ENCODE results near the gene RDH8.

The RDH8 gene

GRCh38 chr19:10033614-10034013 is 20.3 kb downstream of the RDH8 start:
- TF ChIP-seq CTCF (IDR thresholded peaks at IDR 0.05; ENCODE audit: low read depth, low read length): no peak
- no peak for DNase-seq (ENCODE audit: low read depth in 2 of 2)
- no peak overlapping the region for H3K4me3 ChIP-seq (replicated peaks in 1 of 2; ENCODE audit: low read depth in 2 of 2, low read length in 2 of 2)

- TF ChIP-seq CTCF (IDR thresholded peaks at IDR 0.05; ENCODE audit: low read depth, low read length): no peak
- DNase-seq (ENCODE audit: low read depth in 2 of 2): peak in 1 of 2 donors; percentile 10
- no peak overlapping the region for H3K4me3 ChIP-seq (replicated peaks in 1 of 2; ENCODE audit: low read depth in 2 of 2, low read length in 2 of 2)
Observed at GRCh38 chr19:10036601-10037071, 23.4 kb downstream of the RDH8 start.

- no peak for TF ChIP-seq CTCF (IDR thresholded peaks at IDR 0.05; ENCODE audit: low read depth, low read length)
- no peak for DNase-seq (ENCODE audit: low read depth in 2 of 2)
- H3K4me3 ChIP-seq (replicated peaks in 1 of 2; ENCODE audit: low read depth in 2 of 2, low read length in 2 of 2): no peak overlapping the region
Observed at GRCh38 chr19:10037367-10037766, 24.1 kb downstream of the RDH8 start.

GRCh38 chr19:10037809-10038208 is 24.5 kb downstream of the RDH8 start:
- H3K4me3 ChIP-seq (replicated peaks in 1 of 2; ENCODE audit: low read depth in 2 of 2, low read length in 2 of 2): no peak overlapping the region
- no peak for DNase-seq (ENCODE audit: low read depth in 2 of 2)
- no peak for TF ChIP-seq CTCF (IDR thresholded peaks at IDR 0.05; ENCODE audit: low read depth, low read length)

- no peak for TF ChIP-seq CTCF (IDR thresholded peaks at IDR 0.05; ENCODE audit: low read depth, low read length)
- H3K4me3 ChIP-seq (replicated peaks in 1 of 2; ENCODE audit: low read depth in 2 of 2, low read length in 2 of 2): no peak overlapping the region
- peak; percentile 39 to 65 for DNase-seq (ENCODE audit: low read depth in 2 of 2)
Observed at GRCh38 chr19:10043286-10043927, 30.1 kb downstream of the RDH8 start.

- no peak for TF ChIP-seq CTCF (IDR thresholded peaks at IDR 0.05; ENCODE audit: low read depth, low read length)
- H3K4me3 ChIP-seq (replicated peaks in 1 of 2; ENCODE audit: low read depth in 2 of 2, low read length in 2 of 2): no peak overlapping the region
- no peak for DNase-seq (ENCODE audit: low read depth in 2 of 2)
Observed at GRCh38 chr19:10044390-10044789, 31.1 kb downstream of the RDH8 start.

- TF ChIP-seq CTCF (IDR thresholded peaks at IDR 0.05; ENCODE audit: low read depth, low read length): no peak
- no peak for DNase-seq (ENCODE audit: low read depth in 2 of 2)
- H3K4me3 ChIP-seq (replicated peaks in 1 of 2; ENCODE audit: low read depth in 2 of 2, low read length in 2 of 2): no peak overlapping the region
Observed at GRCh38 chr19:10045371-10045770, 32.1 kb downstream of the RDH8 start.
